Medulla oblongata (tissue), 1 donor: ENCODE measurements around the gene KRABD2.
"Not testable (repeated sequence)": the region's sequence is repeated elsewhere in the genome, so short reads cannot be mapped to it uniquely, and the experiment has no call there.

Experiments
- DNase-seq: peaks from one replicate; pipeline ENCODE4 v3.0.0-alpha.2; 2015; ENCODE audit errors: extremely low spot score

KRABD2 gene

GRCh38 chr17:8360751-8361150 lies 15.8 kb downstream of the KRABD2 start:
- DNase-seq = no peak

GRCh38 chr17:8360260-8360659 lies 16.2 kb downstream of the KRABD2 start:
- DNase-seq = no peak

GRCh38 chr17:8359769-8360168 lies 16.7 kb downstream of the KRABD2 start:
- no peak for DNase-seq

GRCh38 chr17:8357910-8358309 lies 18.6 kb downstream of the KRABD2 start:
- DNase-seq = no peak

- no peak for DNase-seq
These were observed 22.3 kb downstream of the KRABD2 start for GRCh38 chr17:8354236-8354635.

- DNase-seq = no peak
These were observed 22.8 kb downstream of the KRABD2 start for GRCh38 chr17:8353736-8354135.

GRCh38 chr17:8350339-8350738 lies 26.2 kb downstream of the KRABD2 start:
- DNase-seq = no peak

- DNase-seq = not testable (repeated sequence)
These were observed 29.5 kb downstream of the KRABD2 start for GRCh38 chr17:8347001-8347400.

GRCh38 chr17:8345951-8346665 lies 30.4 kb downstream of the KRABD2 start:
- DNase-seq = no peak

GRCh38 chr17:8345052-8345690 lies 31.3 kb downstream of the KRABD2 start:
- DNase-seq = no peak

GRCh38 chr17:8341456-8341855 lies 35.0 kb downstream of the KRABD2 start:
- DNase-seq = no peak

- DNase-seq = no peak
These were observed 37.0 kb downstream of the KRABD2 start, which contains the start of gene ODF4 for GRCh38 chr17:8339540-8339939. TSS of gene ODF4 (plus strand) at chr17:8339840. CDS start at chr17:8340052, 212 bp downstream.

- DNase-seq = no peak
These were observed 37.8 kb downstream of the KRABD2 start for GRCh38 chr17:8338753-8339140.

- peak; percentile 31 for DNase-seq
These were observed 38.4 kb downstream of the KRABD2 start for GRCh38 chr17:8337802-8338752.

GRCh38 chr17:8333281-8333680 lies 43.2 kb downstream of the KRABD2 start:
- no peak for DNase-seq

GRCh38 chr17:8332688-8333087 lies 43.8 kb downstream of the KRABD2 start:
- peak; percentile 38 for DNase-seq

GRCh38 chr17:8332128-8332527 lies 44.4 kb downstream of the KRABD2 start:
- no peak for DNase-seq

GRCh38 chr17:8327303-8327649 lies 49.2 kb downstream of the KRABD2 start:
- DNase-seq = no peak
